Measurements from ENCODE around the gene PIK3R6. TPM values are rescaled to one million over a fixed set of nuclear protein-coding genes. Genes with fewer than 3 reads are reported as not detected.

Gene PIK3R6
- total RNA-seq, 1 experiment from 2014 or later, result not detected

- Histone ChIP-seq H3K27me3 (replicated peaks; ENCODE audit: control insufficient read depth, insufficient read depth, low read length) (no peaks in the 10 kb centered on the region), H3K9me3 (no peaks in the 10 kb centered on the region), H3K4me1 (no peaks in the 10 kb centered on the region), H3K36me3 (ENCODE audit: control insufficient read depth, insufficient read depth, low read length) (no peaks in the 10 kb centered on the region), H3K4me3 (ENCODE audit: low read depth, low read length) (no peak overlapping the region)
- H3K27me3 Mint-ChIP-seq (ENCODE audit: insufficient read depth, unreplicated experiment), result peaks cover 3% of the 10 kb centered on the region
- H3K4me3 Mint-ChIP-seq (ENCODE audit: unreplicated experiment), result no peak overlapping the region
- H3K9me3 Mint-ChIP-seq (ENCODE audit: unreplicated experiment), result no peaks in the 10 kb centered on the region
- H3K36me3 Mint-ChIP-seq (ENCODE audit: insufficient read depth, unreplicated experiment), result no peaks in the 10 kb centered on the region
- intact Hi-C loops (cut with micrococcal nuclease; ENCODE audit: unreplicated experiment), result no loop called here
- no TSS peak for BruUV-seq (replicated peaks)
- TF ChIP-seq, protein P1, sequence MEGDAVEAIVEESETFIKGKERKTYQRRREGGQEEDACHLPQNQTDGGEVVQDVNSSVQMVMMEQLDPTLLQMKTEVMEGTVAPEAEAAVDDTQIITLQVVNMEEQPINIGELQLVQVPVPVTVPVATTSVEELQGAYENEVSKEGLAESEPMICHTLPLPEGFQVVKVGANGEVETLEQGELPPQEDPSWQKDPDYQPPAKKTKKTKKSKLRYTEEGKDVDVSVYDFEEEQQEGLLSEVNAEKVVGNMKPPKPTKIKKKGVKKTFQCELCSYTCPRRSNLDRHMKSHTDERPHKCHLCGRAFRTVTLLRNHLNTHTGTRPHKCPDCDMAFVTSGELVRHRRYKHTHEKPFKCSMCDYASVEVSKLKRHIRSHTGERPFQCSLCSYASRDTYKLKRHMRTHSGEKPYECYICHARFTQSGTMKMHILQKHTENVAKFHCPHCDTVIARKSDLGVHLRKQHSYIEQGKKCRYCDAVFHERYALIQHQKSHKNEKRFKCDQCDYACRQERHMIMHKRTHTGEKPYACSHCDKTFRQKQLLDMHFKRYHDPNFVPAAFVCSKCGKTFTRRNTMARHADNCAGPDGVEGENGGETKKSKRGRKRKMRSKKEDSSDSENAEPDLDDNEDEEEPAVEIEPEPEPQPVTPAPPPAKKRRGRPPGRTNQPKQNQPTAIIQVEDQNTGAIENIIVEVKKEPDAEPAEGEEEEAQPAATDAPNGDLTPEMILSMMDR (IDR thresholded peaks at IDR 0.05; ENCODE audit: insufficient read depth in 1 of 2, low read depth in 1 of 2, low read length in 1 of 2, severe bottlenecking in 1 of 2, unreplicated experiment in 1 of 2), result no peak
- H3K4me1 Mint-ChIP-seq (ENCODE audit: low read depth, unreplicated experiment), result peaks cover 7% of the 10 kb centered on the region
- POLR2A ChIA-PET, result no interaction called here
- no peak overlapping the region for H3K27ac Mint-ChIP-seq (ENCODE audit: unreplicated experiment)
- no peak for DNase-seq
- CTCF ChIA-PET, result no interaction called here
Observed at GRCh38 chr17:8797621-8798175, 69.8 kb downstream of the PIK3R6 start.

DNA sequence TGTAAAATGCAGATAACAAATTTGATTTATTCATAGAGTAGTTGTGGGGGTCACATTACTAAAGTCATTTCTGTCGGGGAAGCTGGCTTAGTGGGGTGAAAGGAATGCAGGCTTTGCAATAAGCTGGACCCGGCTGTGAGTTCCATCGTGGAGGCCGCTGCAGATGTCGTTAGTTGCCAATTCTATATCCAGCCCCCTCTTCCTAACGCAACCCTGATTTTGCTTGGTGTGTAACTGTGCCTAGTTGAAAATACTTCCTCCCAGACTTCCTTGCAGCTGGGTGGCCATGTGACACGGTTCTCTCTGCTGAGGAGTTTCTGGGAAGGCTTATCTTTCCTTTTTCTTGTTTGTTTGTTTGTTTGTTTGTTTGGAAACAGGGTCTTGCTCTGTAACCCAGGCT is 72.8 kb downstream of the PIK3R6 start:
- Mint-ChIP-seq H3K4me3 (ENCODE audit: unreplicated experiment) (no peak overlapping the region), H3K4me1 (ENCODE audit: low read depth, unreplicated experiment) (peaks cover 12% of the 10 kb centered on the region), H3K27ac (ENCODE audit: unreplicated experiment) (no peak overlapping the region), H3K9me3 (ENCODE audit: unreplicated experiment) (no peaks in the 10 kb centered on the region), H3K27me3 (ENCODE audit: insufficient read depth, unreplicated experiment) (peaks cover 6% of the 10 kb centered on the region), H3K36me3 (ENCODE audit: insufficient read depth, unreplicated experiment) (no peaks in the 10 kb centered on the region)
- H3K4me1 ChIP-seq, result peaks cover under 1% of the 10 kb centered on the region; the same call in 1 of the 2 replicates
- no peaks in the 10 kb centered on the region for H3K36me3 ChIP-seq (ENCODE audit: control insufficient read depth, insufficient read depth, low read length)
- intact Hi-C loops (cut with micrococcal nuclease; ENCODE audit: unreplicated experiment), result no loop called here
- no peak overlapping the region for H3K4me3 ChIP-seq (ENCODE audit: low read depth, low read length)
- ChIA-PET CTCF (no interaction called here), POLR2A (no interaction called here)
- TF ChIP-seq, protein P1 (IDR thresholded peaks at IDR 0.05; ENCODE audit: insufficient read depth in 1 of 2, low read depth in 1 of 2, low read length in 1 of 2, severe bottlenecking in 1 of 2, unreplicated experiment in 1 of 2), result no peak
- DNase-seq, result no peak
- H3K27me3 ChIP-seq (replicated peaks; ENCODE audit: control insufficient read depth, insufficient read depth, low read length), result no peaks in the 10 kb centered on the region
- no TSS peak for BruUV-seq (replicated peaks)
- no peaks in the 10 kb centered on the region for H3K9me3 ChIP-seq

DNA sequence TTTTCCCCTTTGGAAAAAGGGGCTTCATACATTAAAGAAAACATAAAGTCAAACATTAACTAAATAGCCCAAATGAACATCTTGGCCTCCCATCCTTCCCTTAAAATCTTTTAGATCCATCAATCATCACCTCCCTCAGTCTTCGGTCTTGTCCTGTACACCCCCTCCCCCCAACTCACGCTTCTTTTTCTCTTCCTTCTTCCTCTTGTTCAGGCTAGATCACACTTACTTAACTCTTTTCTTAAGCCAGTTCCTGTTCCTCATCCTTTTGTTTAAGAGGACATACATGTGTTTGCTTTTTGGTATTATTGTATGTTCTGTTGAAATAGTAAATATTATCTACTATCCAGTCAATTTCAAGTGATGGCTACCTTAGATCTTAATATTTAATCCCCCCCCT is 73.8 kb downstream of the PIK3R6 start:
- H3K27me3 Mint-ChIP-seq (ENCODE audit: insufficient read depth, unreplicated experiment), result peaks cover 8% of the 10 kb centered on the region
- no TSS peak for BruUV-seq (replicated peaks)
- H3K4me1 Mint-ChIP-seq (ENCODE audit: low read depth, unreplicated experiment), result peaks cover 16% of the 10 kb centered on the region
- DNase-seq, result no peak
- no peaks in the 10 kb centered on the region for H3K36me3 Mint-ChIP-seq (ENCODE audit: insufficient read depth, unreplicated experiment)
- H3K27ac Mint-ChIP-seq (ENCODE audit: unreplicated experiment), result no peak overlapping the region
- H3K4me1 ChIP-seq, result peaks cover 7% of the 10 kb centered on the region; the same call in 1 of the 2 replicates
- H3K9me3 ChIP-seq, result no peaks in the 10 kb centered on the region
- H3K36me3 ChIP-seq (ENCODE audit: control insufficient read depth, insufficient read depth, low read length), result no peaks in the 10 kb centered on the region
- CTCF ChIA-PET, result no interaction called here
- POLR2A ChIA-PET, result no interaction called here
- no peaks in the 10 kb centered on the region for H3K9me3 Mint-ChIP-seq (ENCODE audit: unreplicated experiment)
- no peak overlapping the region for H3K4me3 ChIP-seq (ENCODE audit: low read depth, low read length)
- no peaks in the 10 kb centered on the region for H3K27me3 ChIP-seq (replicated peaks; ENCODE audit: control insufficient read depth, insufficient read depth, low read length)
- no peak overlapping the region for H3K4me3 Mint-ChIP-seq (ENCODE audit: unreplicated experiment)
- TF ChIP-seq, protein P1 (IDR thresholded peaks at IDR 0.05; ENCODE audit: insufficient read depth in 1 of 2, low read depth in 1 of 2, low read length in 1 of 2, severe bottlenecking in 1 of 2, unreplicated experiment in 1 of 2), result no peak
- intact Hi-C loops (cut with micrococcal nuclease; ENCODE audit: unreplicated experiment), result no loop called here
